ENCODE data around the gene C18orf54.

Gene C18orf54

GRCh38 chr18:54387631-54388030 lies 29.9 kb downstream of the C18orf54 start:
- no peak for DNase-seq

- no peak for DNase-seq
Observed at GRCh38 chr18:54388203-54389142, 30.8 kb downstream of the C18orf54 start.

GRCh38 chr18:54389143-54389505 lies 31.4 kb downstream of the C18orf54 start:
- no peak for DNase-seq

- no peak for DNase-seq
Observed at GRCh38 chr18:54390838-54391237, 33.1 kb downstream of the C18orf54 start.

GRCh38 chr18:54392543-54393023 lies 34.9 kb downstream of the C18orf54 start:
- peak; percentile 22 to 60 for DNase-seq

- no peak for DNase-seq
Observed at GRCh38 chr18:54393648-54394294, 36.1 kb downstream of the C18orf54 start.

- DNase-seq, result no peak
Observed at GRCh38 chr18:54396760-54397159, 39.1 kb downstream of the C18orf54 start.

- no peak for DNase-seq
Observed at GRCh38 chr18:54405290-54405689, 47.6 kb downstream of the C18orf54 start.

GRCh38 chr18:54411781-54412180 lies 54.1 kb downstream of the C18orf54 start:
- no peak for DNase-seq

- DNase-seq, result no peak
Observed at GRCh38 chr18:54415086-54415485, 57.4 kb downstream of the C18orf54 start.

- DNase-seq, result no peak
Observed at GRCh38 chr18:54416436-54416835, 58.7 kb downstream of the C18orf54 start.

GRCh38 chr18:54423831-54424230 lies 66.1 kb downstream of the C18orf54 start:
- DNase-seq, result no peak

- DNase-seq, result no peak
Observed at GRCh38 chr18:54426085-54426665, 68.5 kb downstream of the C18orf54 start.
